GM21723 (cell line): Measurements from ENCODE around the gene CRYBA4.

ENCODE experiments used
- ATAC-seq: cut with Tn5 transposase; IDR thresholded peaks from one replicate; pipeline ENCODE4 v1.9.1; 2021; ENCODE audit warnings: mild to moderate bottlenecking, moderate library complexity; ENCODE audit not compliant: unreplicated experiment

Gene CRYBA4

GRCh38 chr22:26620197-26620596 lies 1.6 kb upstream of the CRYBA4 start:
- no peak for ATAC-seq

GRCh38 chr22:26623984-26624383 lies 2.2 kb downstream of the CRYBA4 start:
- no peak for ATAC-seq

DNA sequence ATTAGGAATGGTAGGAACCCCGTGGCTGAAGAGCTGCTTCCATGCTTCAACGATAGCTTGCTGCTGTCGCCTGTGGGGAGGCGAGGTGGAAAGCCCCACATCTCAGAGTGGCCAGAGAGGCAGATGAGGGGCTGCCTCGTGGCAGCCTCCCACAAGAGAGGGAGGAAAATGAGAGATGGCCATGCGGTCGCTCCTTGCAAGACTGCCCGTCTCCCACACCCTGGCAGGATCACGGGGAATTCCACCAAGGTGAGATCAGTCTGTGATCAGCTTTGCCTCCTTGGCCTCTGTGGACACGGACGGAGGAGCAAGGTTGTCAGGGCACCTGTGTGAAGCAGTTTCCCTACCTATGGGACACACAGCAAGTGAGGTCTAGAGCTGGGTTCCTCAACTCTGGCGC lies 3.0 kb downstream of the CRYBA4 start:
- no peak for ATAC-seq

DNA sequence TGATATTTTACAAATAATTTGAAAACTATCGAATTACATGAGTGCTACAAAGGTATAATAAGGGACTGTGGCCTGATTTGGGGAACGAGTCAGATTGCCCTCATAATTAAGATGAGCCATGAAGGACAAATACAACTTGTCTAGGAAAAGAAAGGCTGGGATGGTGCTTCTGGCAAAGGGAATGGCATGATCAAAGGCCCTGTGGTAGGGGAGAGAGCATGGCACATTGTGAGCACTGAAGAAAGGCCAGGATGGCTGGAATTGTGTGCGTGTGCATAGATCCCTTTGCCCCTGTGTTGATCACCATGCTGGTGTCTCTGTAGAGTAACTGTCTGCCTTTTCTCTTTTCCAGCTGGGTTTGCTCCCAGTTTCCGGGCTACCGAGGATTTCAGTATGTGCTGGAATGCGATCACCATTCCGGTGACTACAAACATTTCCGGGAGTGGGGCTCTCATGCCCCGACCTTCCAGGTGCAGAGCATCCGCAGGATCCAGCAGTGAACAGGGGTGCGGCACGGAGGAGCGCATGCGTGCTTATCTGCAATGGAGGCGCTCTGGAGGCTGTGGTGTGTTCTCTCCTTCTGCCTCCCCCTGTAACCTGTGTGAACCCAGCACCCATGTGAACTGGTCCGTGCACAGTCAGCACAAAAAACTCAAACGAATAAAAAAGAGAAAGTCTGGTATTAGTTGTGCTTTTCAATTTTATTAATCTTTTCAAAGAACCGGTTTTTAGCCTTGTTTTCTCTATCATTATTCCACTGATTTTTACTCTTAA lies 8.4 kb downstream of the CRYBA4 start:
- no peak for ATAC-seq

GRCh38 chr22:26631282-26631681 lies 9.5 kb downstream of the CRYBA4 start:
- no peak for ATAC-seq

DNA sequence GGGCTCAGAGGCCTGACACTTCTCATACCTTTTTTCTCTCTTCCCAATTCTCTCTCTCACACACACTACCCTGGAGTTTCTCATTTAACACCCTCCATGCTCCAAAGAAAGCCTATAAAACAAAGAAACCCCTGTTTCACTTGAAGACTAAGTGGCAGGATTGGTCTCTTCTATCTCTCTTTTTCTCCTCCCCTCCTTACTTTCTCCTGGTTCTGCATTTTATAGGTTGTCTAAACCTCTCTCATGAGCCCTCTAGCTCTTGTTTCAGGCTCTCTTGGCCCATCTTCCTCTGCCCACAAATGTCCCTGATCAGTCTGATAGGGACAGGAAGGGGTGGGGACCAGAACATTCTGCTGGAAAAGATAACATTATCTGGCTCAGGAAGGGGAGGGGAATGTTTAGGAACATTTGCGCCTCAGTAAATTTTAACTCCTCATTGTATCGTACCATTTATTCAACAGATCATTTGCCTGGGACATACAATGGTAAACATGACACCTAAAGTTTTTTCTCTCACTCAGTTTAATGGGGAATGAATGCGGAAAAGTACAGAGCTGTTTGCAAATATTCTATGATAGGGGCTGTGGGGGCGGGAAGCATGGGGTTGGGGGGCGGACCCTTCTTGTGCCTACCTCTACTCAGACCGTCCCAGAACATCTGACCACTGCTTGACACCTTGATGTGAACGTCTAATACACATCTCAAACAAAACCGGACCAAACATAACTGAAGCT lies 10.8 kb downstream of the CRYBA4 start:
- no peak for ATAC-seq

- ATAC-seq: no peak
Measured at GRCh38 chr22:26634189-26634588, 12.4 kb downstream of the CRYBA4 start.

GRCh38 chr22:26635117-26635516 lies 13.4 kb downstream of the CRYBA4 start:
- no peak for ATAC-seq

DNA sequence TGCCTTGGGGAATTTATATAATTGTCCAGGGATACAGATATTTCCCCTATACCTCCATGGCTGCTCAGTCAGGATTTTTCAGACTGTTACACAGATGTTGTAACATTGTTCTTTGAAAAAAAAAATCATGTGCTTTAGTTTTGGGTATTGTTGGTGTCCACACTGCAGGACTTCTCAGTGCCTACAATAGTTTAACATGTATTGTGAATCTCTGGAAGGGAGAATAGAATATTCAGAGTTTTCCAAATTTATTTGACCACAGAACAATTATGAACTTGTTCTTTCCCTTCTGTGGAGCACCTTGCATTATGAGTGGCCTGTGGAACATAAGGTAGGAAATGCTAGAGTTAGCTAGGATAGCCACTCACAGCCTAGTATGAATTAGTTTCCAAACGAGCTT lies 14.5 kb downstream of the CRYBA4 start:
- no peak for ATAC-seq

DNA sequence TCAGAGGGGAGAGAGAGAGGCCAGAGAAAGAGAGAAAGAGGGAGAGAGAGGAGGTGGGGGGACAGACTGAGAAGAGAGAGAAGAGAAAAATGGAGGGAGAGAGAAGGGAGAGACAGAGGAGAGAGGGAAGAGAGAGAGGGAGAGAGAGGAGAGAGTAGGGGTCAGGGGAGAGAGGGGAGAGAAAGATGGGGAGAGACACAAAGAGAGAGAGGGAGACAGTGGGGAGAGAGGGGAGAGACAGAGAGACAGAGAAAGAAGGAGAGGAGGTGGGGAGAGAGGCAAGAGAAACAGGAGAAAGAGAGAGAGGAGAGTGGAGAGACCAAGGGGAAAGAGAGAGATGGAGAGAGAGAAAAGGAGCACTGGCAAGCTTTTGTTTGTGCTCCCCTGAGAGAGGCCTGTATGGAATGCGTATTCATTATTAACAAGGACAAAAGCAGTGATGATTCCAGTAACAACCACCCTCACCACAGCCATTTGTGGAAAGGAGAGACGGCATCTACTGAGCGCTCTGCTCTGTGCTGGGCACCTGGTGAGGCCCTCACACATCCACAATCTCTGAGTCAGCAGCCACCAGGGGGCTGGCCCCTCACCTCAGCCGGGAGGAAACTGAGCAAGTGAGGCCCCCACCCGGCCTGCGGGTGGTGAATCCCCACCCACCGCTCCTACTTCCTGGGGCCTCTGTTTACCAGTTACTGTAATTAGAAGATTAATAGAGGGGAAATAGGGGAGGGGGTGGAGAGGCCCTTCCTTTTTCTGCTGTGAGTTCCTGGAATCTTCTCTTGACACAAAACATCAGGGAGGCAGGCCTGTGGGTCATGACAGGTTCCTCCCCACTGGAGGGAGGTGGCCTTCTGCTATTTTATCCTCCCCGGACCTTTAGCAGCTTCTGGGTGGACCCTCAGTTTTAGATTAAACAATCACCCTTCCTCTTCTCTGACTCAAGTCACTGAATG lies 21.0 kb downstream of the CRYBA4 start:
- no peak for ATAC-seq

GRCh38 chr22:26643418-26644100 lies 21.8 kb downstream of the CRYBA4 start:
- ATAC-seq: no peak

DNA sequence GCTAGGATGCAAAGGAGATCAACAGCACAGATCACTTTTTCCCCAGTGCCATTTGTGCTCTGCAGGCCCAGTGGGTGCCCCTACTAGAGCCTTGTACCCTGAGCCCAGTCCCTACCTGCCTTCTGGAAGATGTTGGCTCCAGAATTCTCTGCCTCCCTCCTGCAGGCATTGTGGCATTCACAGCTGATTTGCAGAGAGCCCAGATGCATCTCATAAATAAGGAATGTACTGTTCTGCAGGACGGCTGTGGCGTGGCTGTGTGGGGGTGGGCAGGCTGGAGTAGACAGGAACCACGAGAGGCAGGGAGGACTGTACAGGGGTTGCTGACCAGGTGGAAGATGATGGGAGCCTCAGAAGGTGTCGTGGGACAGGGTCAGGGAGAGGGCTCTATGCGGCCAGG lies 24.4 kb downstream of the CRYBA4 start:
- ATAC-seq: no peak

- no peak for ATAC-seq
Measured at GRCh38 chr22:26648011-26648497, 26.3 kb downstream of the CRYBA4 start.

DNA sequence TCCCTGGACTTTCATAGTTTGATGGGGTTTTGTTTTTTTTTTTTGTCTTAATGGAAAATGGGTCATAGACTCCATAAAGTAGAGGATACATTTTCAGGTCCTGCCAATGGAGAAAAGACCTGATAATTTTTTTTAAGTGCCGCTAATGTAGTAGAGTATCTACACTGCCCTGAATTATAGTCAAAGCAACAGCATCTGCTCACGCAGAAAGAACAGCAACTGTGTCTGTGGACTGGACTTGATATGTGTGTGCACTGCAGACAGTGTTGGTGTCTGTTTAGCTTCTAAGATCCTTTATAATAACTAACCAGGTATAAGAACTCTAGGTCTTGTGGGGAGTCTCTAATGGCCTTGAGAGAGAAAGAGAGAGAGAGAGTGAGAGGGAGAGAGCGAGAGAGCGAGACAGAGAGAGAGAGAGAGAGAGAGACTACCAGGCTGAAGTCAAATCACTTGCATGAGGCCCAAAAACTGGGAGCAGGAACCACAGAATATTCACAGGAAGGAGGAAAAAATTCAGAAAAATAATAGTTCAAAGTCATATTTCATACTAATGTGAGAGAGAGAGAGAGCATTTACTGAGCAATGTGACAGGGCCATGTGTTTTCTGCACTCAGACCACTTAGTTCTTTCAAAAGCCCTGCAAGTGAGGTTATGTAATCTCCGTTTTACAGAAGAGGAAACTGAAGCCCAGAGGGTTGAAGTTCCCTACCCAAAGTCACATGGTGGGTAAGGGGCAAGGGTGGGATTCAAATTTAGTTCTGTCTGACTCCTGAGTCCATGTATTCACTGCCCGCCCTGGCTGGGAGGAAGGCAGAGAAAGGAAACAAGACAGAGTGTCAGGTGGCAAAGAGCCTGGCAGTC lies 27.0 kb downstream of the CRYBA4 start:
- ATAC-seq: no peak

DNA sequence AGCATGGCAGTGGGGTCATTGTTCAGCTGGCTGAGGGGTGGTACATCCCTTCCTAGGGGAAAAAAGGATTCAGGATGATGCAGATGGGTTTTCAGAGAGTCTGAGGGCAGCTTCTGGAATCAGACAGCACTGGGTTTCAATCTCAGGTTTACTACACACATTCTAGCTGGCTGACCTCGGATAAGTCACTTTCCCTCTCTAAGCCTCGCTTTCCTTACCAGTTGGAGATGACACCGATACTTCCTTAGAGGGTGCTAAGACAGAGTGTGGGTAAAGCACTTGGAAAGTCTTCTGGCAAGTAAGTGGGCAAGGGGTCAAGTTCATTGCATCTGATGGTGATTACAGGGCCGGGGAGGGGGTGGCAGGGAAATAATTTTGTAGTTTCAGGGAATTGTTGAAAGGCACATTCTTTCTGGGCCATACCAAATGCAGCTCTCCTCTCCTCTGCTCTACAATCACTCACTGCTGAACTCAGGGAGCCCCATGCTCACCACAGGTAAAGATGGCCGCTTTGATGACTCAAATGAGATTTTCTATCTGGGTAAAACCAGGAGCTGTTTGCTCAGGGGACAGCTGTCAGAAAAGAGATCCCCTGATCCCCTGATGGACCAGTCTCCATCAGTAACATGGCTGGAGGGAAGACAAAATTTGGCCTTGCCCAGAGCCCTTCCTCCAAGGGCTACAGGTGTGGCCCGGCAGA lies 29.1 kb downstream of the CRYBA4 start:
- no peak for ATAC-seq

GRCh38 chr22:26651815-26652214 lies 30.1 kb downstream of the CRYBA4 start:
- no peak for ATAC-seq

- ATAC-seq: peak; percentile 63
Measured at GRCh38 chr22:26656891-26657851, 35.4 kb downstream of the CRYBA4 start, which contains the start of gene MIAT. MIAT (plus strand) TSS chr22:26657588.

GRCh38 chr22:26658161-26658560 lies 36.4 kb downstream of the CRYBA4 start:
- no peak for ATAC-seq
